ENCODE data around the gene UPF3B. TPM values are rescaled to one million over a fixed set of nuclear protein-coding genes. Genes with fewer than 3 reads are reported as not detected.

UPF3B gene
- total and polyA plus RNA-seq, 10 of the 15 experiments (the other 5 are each of a cell fraction or from before 2014, with no cell fraction given): 5.7 to 35.3 (median 22.1) TPM

DNA sequence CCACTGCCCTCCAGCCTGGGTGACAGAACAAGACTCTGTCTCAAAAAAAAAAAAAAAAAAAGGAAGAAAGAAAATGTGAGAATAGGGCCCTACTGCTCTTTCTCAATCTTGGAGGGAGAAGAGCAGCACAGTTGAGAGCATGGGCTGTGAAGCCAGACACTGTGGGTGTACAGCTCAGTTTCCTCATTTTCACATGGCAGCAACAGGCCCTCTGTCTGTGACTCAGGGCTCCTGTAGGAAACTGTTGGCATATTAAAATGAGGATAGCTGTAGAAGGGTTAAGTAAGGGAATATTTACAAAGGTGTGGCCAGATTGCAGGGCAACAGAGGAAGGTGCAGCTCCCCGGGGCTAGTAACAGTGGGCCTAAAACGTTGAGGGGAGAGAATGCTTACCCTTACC lies 46.4 kb upstream of the UPF3B start:
- no peaks in the 10 kb centered on the region for H3K79me2 ChIP-seq (ENCODE audit: control insufficient read depth, insufficient read depth, low read length)
- H3K27ac ChIP-seq (ENCODE audit: control insufficient read depth, insufficient read depth): no peak overlapping the region
- no peak overlapping the region for H3K4me2 ChIP-seq (ENCODE audit: control insufficient read depth, insufficient read depth)
- RAD21 ChIA-PET (ENCODE audit: unreplicated experiment): no interaction called here
- TF ChIP-seq, protein P1, sequence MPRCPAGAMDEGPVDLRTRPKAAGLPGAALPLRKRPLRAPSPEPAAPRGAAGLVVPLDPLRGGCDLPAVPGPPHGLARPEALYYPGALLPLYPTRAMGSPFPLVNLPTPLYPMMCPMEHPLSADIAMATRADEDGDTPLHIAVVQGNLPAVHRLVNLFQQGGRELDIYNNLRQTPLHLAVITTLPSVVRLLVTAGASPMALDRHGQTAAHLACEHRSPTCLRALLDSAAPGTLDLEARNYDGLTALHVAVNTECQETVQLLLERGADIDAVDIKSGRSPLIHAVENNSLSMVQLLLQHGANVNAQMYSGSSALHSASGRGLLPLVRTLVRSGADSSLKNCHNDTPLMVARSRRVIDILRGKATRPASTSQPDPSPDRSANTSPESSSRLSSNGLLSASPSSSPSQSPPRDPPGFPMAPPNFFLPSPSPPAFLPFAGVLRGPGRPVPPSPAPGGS (IDR thresholded peaks at IDR 0.05; ENCODE audit: borderline replicate concordance, insufficient read depth, low read depth, low read length, poor library complexity, severe bottlenecking): no peak
- TF ChIP-seq, protein P2, sequence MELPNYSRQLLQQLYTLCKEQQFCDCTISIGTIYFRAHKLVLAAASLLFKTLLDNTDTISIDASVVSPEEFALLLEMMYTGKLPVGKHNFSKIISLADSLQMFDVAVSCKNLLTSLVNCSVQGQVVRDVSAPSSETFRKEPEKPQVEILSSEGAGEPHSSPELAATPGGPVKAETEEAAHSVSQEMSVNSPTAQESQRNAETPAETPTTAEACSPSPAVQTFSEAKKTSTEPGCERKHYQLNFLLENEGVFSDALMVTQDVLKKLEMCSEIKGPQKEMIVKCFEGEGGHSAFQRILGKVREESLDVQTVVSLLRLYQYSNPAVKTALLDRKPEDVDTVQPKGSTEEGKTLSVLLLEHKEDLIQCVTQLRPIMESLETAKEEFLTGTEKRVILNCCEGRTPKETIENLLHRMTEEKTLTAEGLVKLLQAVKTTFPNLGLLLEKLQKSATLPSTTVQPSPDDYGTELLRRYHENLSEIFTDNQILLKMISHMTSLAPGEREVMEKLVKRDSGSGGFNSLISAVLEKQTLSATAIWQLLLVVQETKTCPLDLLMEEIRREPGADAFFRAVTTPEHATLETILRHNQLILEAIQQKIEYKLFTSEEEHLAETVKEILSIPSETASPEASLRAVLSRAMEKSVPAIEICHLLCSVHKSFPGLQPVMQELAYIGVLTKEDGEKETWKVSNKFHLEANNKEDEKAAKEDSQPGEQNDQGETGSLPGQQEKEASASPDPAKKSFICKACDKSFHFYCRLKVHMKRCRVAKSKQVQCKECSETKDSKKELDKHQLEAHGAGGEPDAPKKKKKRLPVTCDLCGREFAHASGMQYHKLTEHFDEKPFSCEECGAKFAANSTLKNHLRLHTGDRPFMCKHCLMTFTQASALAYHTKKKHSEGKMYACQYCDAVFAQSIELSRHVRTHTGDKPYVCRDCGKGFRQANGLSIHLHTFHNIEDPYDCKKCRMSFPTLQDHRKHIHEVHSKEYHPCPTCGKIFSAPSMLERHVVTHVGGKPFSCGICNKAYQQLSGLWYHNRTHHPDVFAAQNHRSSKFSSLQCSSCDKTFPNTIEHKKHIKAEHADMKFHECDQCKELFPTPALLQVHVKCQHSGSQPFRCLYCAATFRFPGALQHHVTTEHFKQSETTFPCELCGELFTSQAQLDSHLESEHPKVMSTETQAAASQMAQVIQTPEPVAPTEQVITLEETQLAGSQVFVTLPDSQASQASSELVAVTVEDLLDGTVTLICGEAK (IDR thresholded peaks at IDR 0.05; ENCODE audit: borderline replicate concordance): no peak
- no peak for TF ChIP-seq NR2C2 (IDR thresholded peaks at IDR 0.05; ENCODE audit: borderline replicate concordance, control insufficient read depth, insufficient read length, low read depth)
- TF ChIP-seq HDAC2 (IDR thresholded peaks at IDR 0.05): no peak
- no peak for TF ChIP-seq HDAC6 (IDR thresholded peaks at IDR 0.05; ENCODE audit: unreplicated experiment)
- TF ChIP-seq BCL11A (IDR thresholded peaks at IDR 0.05; ENCODE audit: low read depth, low read length): no peak
- TF ChIP-seq MYB (IDR thresholded peaks at IDR 0.05; ENCODE audit: borderline replicate concordance, low read depth, low read length): no peak
- TF ChIP-seq RAD21 (IDR thresholded peaks at IDR 0.05; ENCODE audit: insufficient read depth, low read depth, low read length): no peak
- TF ChIP-seq TCF3 (IDR thresholded peaks at IDR 0.05; ENCODE audit: borderline replicate concordance, insufficient read depth, low read depth, low read length): no peak
- TF ChIP-seq SRF (IDR thresholded peaks at IDR 0.05; ENCODE audit: low read depth in 2 of 2, low read length in 2 of 2): no peak
- FAIRE-seq: no peak
- in situ Hi-C loops (cut with MboI) (no loop called here), intact Hi-C loops (cut with micrococcal nuclease; ENCODE audit: unreplicated experiment) (no loop called here)
- H4K20me1 ChIP-seq (ENCODE audit: control insufficient read depth, insufficient read depth): no peaks in the 10 kb centered on the region
- no peak overlapping the region for H2AFZ ChIP-seq (ENCODE audit: control insufficient read depth, low read depth, low read length)
- H3K4me3 ChIP-seq: no peak overlapping the region
- H3K4me1 ChIP-seq (ENCODE audit: control insufficient read depth, insufficient read depth, low read length): no peaks in the 10 kb centered on the region
- no peak for ATAC-seq
- POLR2A ChIA-PET: no interaction called here
- H3K9ac ChIP-seq (ENCODE audit: control insufficient read depth, insufficient read depth, low read length): no peak overlapping the region
- no peaks in the 10 kb centered on the region for H3K9me3 ChIP-seq (replicated peaks; ENCODE audit: control insufficient read depth, insufficient read depth, low read length)
- WGBS (ENCODE audit: insufficient coverage, insufficient replicate concordance, low lambda C conversion rate, missing lambda C conversion rate): 0% methylated on average over 2 of the region's 2 CpGs
- no peaks in the 10 kb centered on the region for H3K27me3 ChIP-seq (replicated peaks in 1 of 2; ENCODE audit: control insufficient read depth in 2 of 2, insufficient read depth in 2 of 2, low read length in 1 of 2)
- no peak for DNase-seq (ENCODE audit: low read depth, low spot score)
- BruUV-seq (replicated peaks): no TSS peak
- SMC1A ChIA-PET (ENCODE audit: uncharacterized antibody, unreplicated experiment): no interaction called here
- CTCF ChIA-PET: interaction anchor here (0.9 kb wide), 1 partner anchor 15 kb away, joined by 3 read pairs; no protein-coding TSS in a partner anchor
- no peaks in the 10 kb centered on the region for H3K36me3 ChIP-seq (ENCODE audit: control insufficient read depth in 2 of 2, insufficient read depth in 2 of 2, low read length in 1 of 2)
